Brain microvascular endothelial cell (primary cell): ENCODE measurements around the gene LRRC26.

Experiments
- DNase-seq: peaks from one replicate; pipeline ENCODE4 v3.0.0-alpha.2; 2020
- H3K27ac ChIP-seq: fragments of 250-450 bp; sonication (Bioruptor Pico); 2 replicates; pipeline ENCODE4 v1.5.1; 2020; ENCODE audit warnings: mild to moderate bottlenecking, moderate library complexity
- H3K27me3 ChIP-seq: fragments of 250-450 bp; sonication (Bioruptor Pico); replicated peaks from 2 replicates; pipeline ENCODE4 v1.5.1; 2020; ENCODE audit warnings: mild to moderate bottlenecking
- H3K36me3 ChIP-seq: fragments of 250-450 bp; sonication (Bioruptor Pico); replicated peaks from 2 replicates; pipeline ENCODE4 v1.5.1; 2020; ENCODE audit warnings: mild to moderate bottlenecking
- H3K4me3 ChIP-seq: 2 replicates; pipeline ENCODE4 v1.5.1; 2011; ENCODE audit warnings: low read depth, mild to moderate bottlenecking, control low read depth, low read length, moderate library complexity
- in situ Hi-C: cut with HindIII; loops from 2 replicates; pipeline ENCODE4 v1.10.0; 2017; ENCODE audit warnings: low sequenced_read_pairs, low pct_ligation_motif_present
- TF ChIP-seq, protein P1 (sequence below): IDR thresholded peaks from 2 replicates; pipeline ENCODE4 v1.5.1; 2011; ENCODE audit warnings: low read depth, mild to moderate bottlenecking, moderate library complexity, low read length, control low read depth, inconsistent platforms; ENCODE audit errors: missing control alignments

LRRC26 gene

DNA sequence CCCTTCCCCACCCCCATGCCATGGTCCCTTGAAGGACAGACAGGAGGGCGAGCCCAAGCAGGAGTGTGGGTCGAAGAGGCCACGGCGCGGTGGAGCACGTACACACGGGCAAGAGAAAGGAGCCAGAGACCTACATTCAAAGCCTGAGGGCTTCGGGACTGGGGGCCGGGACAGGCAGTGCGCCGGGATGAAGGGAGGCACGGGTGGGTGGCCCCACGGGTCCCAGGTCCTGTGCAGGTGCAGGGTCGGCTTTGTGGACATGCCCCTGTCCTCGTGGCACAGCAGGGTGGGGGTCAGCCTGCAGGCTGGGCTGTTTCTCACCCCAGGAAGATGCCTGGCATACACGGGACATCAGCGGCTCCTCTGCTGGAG lies 9.8 kb downstream of the LRRC26 start:
- Histone ChIP-seq H3K4me3 (no peak overlapping the region), H3K36me3 (no peaks in the 10 kb centered on the region), H3K27ac (no peak overlapping the region), H3K27me3 (peaks cover 48% of the 10 kb centered on the region)
- TF ChIP-seq, protein P1, sequence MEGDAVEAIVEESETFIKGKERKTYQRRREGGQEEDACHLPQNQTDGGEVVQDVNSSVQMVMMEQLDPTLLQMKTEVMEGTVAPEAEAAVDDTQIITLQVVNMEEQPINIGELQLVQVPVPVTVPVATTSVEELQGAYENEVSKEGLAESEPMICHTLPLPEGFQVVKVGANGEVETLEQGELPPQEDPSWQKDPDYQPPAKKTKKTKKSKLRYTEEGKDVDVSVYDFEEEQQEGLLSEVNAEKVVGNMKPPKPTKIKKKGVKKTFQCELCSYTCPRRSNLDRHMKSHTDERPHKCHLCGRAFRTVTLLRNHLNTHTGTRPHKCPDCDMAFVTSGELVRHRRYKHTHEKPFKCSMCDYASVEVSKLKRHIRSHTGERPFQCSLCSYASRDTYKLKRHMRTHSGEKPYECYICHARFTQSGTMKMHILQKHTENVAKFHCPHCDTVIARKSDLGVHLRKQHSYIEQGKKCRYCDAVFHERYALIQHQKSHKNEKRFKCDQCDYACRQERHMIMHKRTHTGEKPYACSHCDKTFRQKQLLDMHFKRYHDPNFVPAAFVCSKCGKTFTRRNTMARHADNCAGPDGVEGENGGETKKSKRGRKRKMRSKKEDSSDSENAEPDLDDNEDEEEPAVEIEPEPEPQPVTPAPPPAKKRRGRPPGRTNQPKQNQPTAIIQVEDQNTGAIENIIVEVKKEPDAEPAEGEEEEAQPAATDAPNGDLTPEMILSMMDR = no peak
- no peak for DNase-seq
- in situ Hi-C loops = no loop called here

DNA sequence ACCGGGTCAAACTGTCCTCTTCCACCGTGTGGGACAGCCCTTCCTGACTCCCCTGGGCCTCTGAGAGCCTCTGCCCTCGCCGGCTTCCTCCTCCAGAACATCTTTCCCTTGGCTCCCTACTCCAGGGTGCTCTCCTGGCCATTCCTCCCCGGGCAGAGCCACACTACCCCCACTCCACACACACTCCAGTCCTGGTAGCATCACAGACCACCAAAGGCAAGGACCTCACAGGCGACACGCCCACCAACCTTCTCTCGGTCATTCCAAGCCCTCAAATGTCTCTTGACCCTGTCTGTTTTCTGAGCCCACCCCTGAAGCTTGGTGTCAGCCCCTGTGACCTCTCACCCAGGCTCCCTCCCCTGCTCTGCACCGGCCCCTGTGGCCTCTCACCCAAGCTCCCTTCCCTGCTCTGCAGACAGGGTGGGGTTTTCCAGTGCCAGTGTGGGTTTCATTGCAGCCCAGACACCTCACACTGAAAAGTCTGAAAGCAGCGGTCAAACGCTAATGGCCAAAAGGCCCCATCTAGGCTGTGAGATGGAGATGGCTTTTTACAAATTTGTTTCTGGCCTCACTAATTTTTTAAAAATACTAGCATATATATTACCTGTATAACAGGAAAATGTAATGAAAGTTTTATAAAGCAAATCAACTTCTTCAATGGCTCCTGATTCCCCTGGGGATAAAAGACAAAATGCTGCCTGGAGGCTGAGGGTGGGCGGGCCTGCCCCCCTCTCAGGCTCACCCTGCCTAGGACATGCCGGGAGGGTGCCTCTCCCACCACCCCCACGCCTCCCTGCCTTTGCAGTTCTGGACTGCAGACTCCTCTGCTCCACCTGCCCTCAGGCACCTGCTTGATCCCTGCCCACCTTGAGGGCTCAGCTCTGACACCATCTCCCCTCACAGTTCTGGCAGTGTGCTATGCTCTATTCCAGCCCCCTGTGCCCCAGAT lies 10.5 kb downstream of the LRRC26 start:
- in situ Hi-C loops = no loop called here
- Histone ChIP-seq H3K4me3 (no peak overlapping the region), H3K36me3 (no peaks in the 10 kb centered on the region), H3K27ac (no peak overlapping the region), H3K27me3 (peaks cover 42% of the 10 kb centered on the region)
- no peak for DNase-seq
- TF ChIP-seq, protein P1 = no peak

DNA sequence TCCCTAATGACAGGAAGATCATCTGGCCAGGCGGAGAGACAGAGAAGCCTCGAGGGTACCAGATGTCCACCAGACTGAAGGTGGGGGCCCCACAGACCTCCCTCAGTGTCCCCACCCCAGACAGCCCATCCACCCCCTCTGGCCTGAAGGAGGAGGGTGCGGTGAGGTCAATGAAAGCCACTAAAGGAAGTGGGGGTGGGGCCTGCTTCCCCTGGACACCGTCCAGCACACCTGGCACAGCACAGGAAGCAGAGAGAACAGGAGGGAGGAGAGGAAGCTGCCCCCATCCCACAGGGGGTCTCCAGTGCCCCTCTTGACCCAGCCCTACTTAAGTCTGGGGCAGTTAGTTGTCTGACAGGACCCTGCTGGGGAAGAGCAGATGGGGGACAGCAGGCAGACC lies 11.2 kb downstream of the LRRC26 start:
- TF ChIP-seq, protein P1 = no peak
- H3K27ac ChIP-seq = no peak overlapping the region
- H3K36me3 ChIP-seq = no peaks in the 10 kb centered on the region
- H3K4me3 ChIP-seq = no peak overlapping the region
- in situ Hi-C loops = no loop called here
- no peak for DNase-seq
- peaks cover 34% of the 10 kb centered on the region for H3K27me3 ChIP-seq

- TF ChIP-seq, protein P1 = no peak
- no peak overlapping the region for H3K27ac ChIP-seq
- H3K4me3 ChIP-seq = no peak overlapping the region
- no peaks in the 10 kb centered on the region for H3K36me3 ChIP-seq
- peaks cover 27% of the 10 kb centered on the region for H3K27me3 ChIP-seq
- in situ Hi-C loops = no loop called here
- no peak for DNase-seq
These were observed 12.0 kb downstream of the LRRC26 start for GRCh38 chr9:137157618-137158415.

GRCh38 chr9:137156567-137157375 lies 13.1 kb downstream of the LRRC26 start:
- Histone ChIP-seq H3K27me3 (peaks cover 19% of the 10 kb centered on the region), H3K4me3 (peak overlapping the region; percentile 35), H3K36me3 (no peaks in the 10 kb centered on the region), H3K27ac (no peak overlapping the region)
- TF ChIP-seq, protein P1 = no peak
- DNase-seq = peak; percentile 4
- in situ Hi-C loops = no loop called here
